Astrocyte (in vitro differentiated cells and primary cell): ENCODE measurements around the gene LZTR1.

Experiments used
- CTCF ChIP-seq: IDR thresholded peaks from 2 replicates; pipeline ENCODE4 v1.5.1; 2011; ENCODE audit warnings: low read depth, mild to moderate bottlenecking, inconsistent platforms, low read length, moderate library complexity; ENCODE audit not compliant: insufficient read depth
- EZH2 ChIP-seq: IDR thresholded peaks from 2 replicates; pipeline ENCODE4 v1.6.1; 2012; ENCODE audit warnings: mild to moderate bottlenecking, low read length, inconsistent platforms; ENCODE audit not compliant: insufficient read depth

GRCh38 chr22:21030621-21031544, 48.8 kb downstream of the LZTR1 start:
- TF ChIP-seq EZH2 (no peak), CTCF (no peak)
